Muscle of back (tissue), 11 donors: ENCODE measurements around the gene RIPPLY3. TPM values are rescaled to one million over a fixed set of nuclear protein-coding genes. Genes with fewer than 3 reads are reported as not detected.

Experiments
- DNase-seq, 3 donors: peaks; one replicate each; pipeline versions ENCODE4 v3.0.0 to v3.0.0-alpha.2; 2013
- polyA plus RNA-seq, 10 donors: library from polyadenylated mRNA; unstranded; fragments of 120-200 nt; gene quantifications; one replicate each; pipeline ENCODE4 v1.2.1, GENCODE V29; 2013; ENCODE audit not compliant: insufficient read length in 10 of 10

The RIPPLY3 gene
- polyA plus RNA-seq, 10 donors = 0.09 to 0.24 (median 0.17) TPM; not detected in 1

- DNase-seq = no peak
Measured at GRCh38 chr21:37059181-37059580, 52.7 kb downstream of the RIPPLY3 start.

- DNase-seq = peak; percentile 55 to 91 (median 88)
Measured at GRCh38 chr21:37060296-37060695, 53.8 kb downstream of the RIPPLY3 start.

GRCh38 chr21:37061926-37062592, 55.6 kb downstream of the RIPPLY3 start:
- no peak for DNase-seq

GRCh38 chr21:37062593-37062935, 56.1 kb downstream of the RIPPLY3 start:
- no peak for DNase-seq

GRCh38 chr21:37063433-37063832, 56.9 kb downstream of the RIPPLY3 start:
- no peak for DNase-seq

- no peak for DNase-seq
Measured at GRCh38 chr21:37064841-37065240, 58.3 kb downstream of the RIPPLY3 start.

GRCh38 chr21:37065561-37066177, 59.2 kb downstream of the RIPPLY3 start:
- DNase-seq = no peak

Other genes with a start within 250 kb of the RIPPLY3 start
- gene HLCS, start 40.0 kb upstream of the RIPPLY3 start, polyA plus RNA-seq = 10 to 100 TPM in 9 of 10 donors, 1 to 10 TPM in 1; 8.5 to 14.0 (median 10.6) TPM
- gene PIGP, start 66.4 kb downstream of the RIPPLY3 start, polyA plus RNA-seq = 10 to 100 TPM; 22.2 to 36.2 (median 27.6) TPM
- gene TTC3, start 66.6 kb downstream of the RIPPLY3 start, polyA plus RNA-seq = 100 to 1,000 TPM; 124 to 170 (median 135) TPM